ENCODE data around the gene TGFB2.

TGFB2 gene

GRCh38 chr1:218467101-218468072 lies 122.3 kb downstream of the TGFB2 start:
- ChIA-PET CTCF (interaction anchor here (1.4 kb wide), 1 partner anchor 9 kb away, joined by 3 read pairs; no protein-coding TSS in a partner anchor), POLR2A (ENCODE audit: low non-redundant PET) (no interaction called here)
- no peak overlapping the region for H3K27ac ChIP-seq
- TF ChIP-seq, protein P1, sequence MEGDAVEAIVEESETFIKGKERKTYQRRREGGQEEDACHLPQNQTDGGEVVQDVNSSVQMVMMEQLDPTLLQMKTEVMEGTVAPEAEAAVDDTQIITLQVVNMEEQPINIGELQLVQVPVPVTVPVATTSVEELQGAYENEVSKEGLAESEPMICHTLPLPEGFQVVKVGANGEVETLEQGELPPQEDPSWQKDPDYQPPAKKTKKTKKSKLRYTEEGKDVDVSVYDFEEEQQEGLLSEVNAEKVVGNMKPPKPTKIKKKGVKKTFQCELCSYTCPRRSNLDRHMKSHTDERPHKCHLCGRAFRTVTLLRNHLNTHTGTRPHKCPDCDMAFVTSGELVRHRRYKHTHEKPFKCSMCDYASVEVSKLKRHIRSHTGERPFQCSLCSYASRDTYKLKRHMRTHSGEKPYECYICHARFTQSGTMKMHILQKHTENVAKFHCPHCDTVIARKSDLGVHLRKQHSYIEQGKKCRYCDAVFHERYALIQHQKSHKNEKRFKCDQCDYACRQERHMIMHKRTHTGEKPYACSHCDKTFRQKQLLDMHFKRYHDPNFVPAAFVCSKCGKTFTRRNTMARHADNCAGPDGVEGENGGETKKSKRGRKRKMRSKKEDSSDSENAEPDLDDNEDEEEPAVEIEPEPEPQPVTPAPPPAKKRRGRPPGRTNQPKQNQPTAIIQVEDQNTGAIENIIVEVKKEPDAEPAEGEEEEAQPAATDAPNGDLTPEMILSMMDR (conservative IDR thresholded peaks at IDR 0.05; ENCODE audit: low read depth): no peak
- no peak for DNase-seq (ENCODE audit: low spot score)

DNA sequence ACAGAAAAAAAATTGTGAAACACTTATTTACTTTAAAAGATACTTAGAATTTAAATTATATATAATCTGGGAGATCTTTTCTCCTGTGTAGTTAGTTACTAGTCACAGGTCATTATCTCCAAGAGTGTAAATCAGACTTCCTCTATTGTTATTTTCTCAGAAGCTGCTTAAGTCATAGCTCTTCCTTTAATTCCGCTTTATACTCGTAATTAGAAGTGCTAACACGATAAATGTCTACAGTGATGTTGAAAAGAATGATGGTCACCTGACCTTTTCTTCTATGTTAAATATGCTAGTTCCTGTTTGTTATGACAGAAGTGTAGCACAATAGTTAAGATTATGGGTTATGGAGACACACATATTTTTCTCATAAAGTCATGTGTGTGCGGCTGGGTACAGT lies 123.6 kb downstream of the TGFB2 start:
- ChIA-PET CTCF (no interaction called here), POLR2A (ENCODE audit: low non-redundant PET) (no interaction called here)
- no peak for DNase-seq (ENCODE audit: low spot score)
- TF ChIP-seq, protein P1 (conservative IDR thresholded peaks at IDR 0.05; ENCODE audit: low read depth): no peak
- H3K27ac ChIP-seq: no peak overlapping the region

DNA sequence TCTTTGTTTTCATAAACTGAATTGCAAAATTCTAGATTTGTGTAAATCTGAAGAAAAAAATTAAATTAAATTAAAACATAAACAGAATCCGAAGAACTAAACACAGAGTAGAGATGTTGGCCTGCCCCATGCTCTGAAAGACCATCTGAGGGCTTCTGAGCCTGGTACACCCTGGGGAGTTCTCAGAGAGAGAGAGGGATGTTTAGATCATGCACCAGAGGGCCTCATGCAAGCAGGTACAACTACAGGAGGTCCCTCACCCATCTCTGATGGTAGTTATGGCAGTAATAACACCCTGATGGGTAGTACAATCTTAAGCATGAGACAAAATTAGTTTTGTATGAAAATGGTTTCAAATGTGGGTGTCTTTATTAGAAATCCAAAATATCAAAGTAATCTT lies 127.7 kb downstream of the TGFB2 start:
- ChIA-PET POLR2A (ENCODE audit: low non-redundant PET) (no interaction called here), CTCF (no interaction called here)
- TF ChIP-seq, protein P1 (conservative IDR thresholded peaks at IDR 0.05; ENCODE audit: low read depth): no peak
- DNase-seq (ENCODE audit: low spot score): no peak
- H3K27ac ChIP-seq: no peak overlapping the region

GRCh38 chr1:218473522-218473921 lies 128.4 kb downstream of the TGFB2 start:
- ChIA-PET CTCF (interaction anchor here (0.7 kb wide), 1 partner anchor 8 kb away, joined by 3 read pairs; no protein-coding TSS in a partner anchor), POLR2A (ENCODE audit: low non-redundant PET) (no interaction called here)
- no peak overlapping the region for H3K27ac ChIP-seq
- TF ChIP-seq, protein P1 (conservative IDR thresholded peaks at IDR 0.05; ENCODE audit: low read depth): no peak
- no peak for DNase-seq (ENCODE audit: low spot score)

- no peak overlapping the region for H3K27ac ChIP-seq
- CTCF ChIA-PET: interaction anchor here (0.7 kb wide), 1 partner anchor 8 kb away, joined by 3 read pairs; no protein-coding TSS in a partner anchor
- TF ChIP-seq, protein P1 (conservative IDR thresholded peaks at IDR 0.05; ENCODE audit: low read depth): no peak
- no peak for DNase-seq (ENCODE audit: low spot score)
- POLR2A ChIA-PET (ENCODE audit: low non-redundant PET): no interaction called here
Observed at GRCh38 chr1:218474128-218474527, 129.0 kb downstream of the TGFB2 start.

DNA sequence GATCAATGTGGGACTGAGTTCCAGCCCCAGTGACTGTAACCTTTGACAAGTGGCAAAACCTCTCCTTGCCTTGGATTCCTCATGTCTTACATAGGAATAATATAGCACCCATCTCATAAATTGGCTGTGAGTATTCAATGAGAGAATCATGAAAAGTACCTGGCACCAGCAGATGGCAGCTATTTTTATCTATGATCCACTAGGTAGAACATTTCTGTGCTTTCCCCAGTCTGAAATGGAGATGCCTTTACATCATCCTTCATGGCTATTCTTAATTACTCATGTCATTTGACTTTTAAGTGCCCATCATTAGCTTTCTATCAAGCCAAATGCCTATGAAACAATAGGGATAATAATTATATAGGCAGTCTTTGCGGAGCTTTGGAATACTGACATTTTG lies 130.1 kb downstream of the TGFB2 start:
- ChIA-PET POLR2A (ENCODE audit: low non-redundant PET) (interaction anchor here (0.6 kb wide), 1 partner anchor 130 kb away, joined by 4 read pairs; no protein-coding TSS in a partner anchor), CTCF (interaction anchor here (0.5 kb wide), 1 partner anchor 254 kb away, joined by 3 read pairs; no protein-coding TSS in a partner anchor)
- TF ChIP-seq, protein P1 (conservative IDR thresholded peaks at IDR 0.05; ENCODE audit: low read depth): no peak
- DNase-seq (ENCODE audit: low spot score): no peak
- no peak overlapping the region for H3K27ac ChIP-seq
